HG03103 (cell line): ENCODE results near the gene GALNT14.

Experiments
- ATAC-seq: cut with Tn5 transposase; IDR thresholded peaks from one replicate; pipeline ENCODE4 v1.9.1; 2021; ENCODE audit warnings: low read depth; ENCODE audit not compliant: unreplicated experiment

Gene GALNT14

DNA sequence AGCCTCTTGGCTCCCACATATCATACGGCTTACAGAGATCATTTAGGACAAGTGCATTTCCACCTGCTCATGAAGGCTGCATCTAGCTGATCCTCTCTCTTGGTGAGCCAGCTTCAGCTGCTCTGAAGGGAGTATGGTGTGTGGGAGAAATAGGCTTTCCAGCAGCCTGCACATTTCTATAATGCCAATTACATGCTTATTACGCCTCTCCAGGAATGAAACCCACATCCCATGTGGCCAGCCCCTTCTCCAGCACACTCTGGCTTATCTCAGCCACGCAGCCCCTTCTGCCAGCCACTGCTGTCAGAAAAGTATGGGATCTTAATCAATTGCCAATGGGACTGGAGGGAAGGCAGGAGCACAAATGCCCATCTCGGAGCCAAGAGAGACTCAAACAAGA, 117.5 kb downstream of the GALNT14 start:
- ATAC-seq, result no peak

- ATAC-seq, result no peak
These were observed 120.0 kb downstream of the GALNT14 start for GRCh38 chr2:31018280-31018679.

DNA sequence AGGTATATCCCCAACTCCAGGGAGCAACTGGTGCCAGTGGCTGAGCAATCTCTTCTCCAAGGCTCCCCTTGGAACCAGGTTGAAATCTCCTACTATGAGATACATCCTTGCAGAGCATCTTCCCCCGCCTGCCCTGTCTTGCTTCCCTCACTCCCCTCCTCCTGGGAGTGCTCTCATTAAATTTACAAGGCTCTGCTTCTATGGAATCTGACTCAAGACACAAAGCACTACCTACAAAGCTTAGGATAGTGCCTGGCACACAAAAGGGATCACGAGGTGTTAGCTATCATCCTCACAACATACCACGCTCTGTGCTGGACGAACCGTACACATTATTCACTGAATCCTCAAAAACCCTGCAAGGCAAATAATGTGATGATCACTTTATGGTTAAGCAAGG, 121.6 kb downstream of the GALNT14 start:
- no peak for ATAC-seq

- no peak for ATAC-seq
These were observed 123.7 kb downstream of the GALNT14 start for GRCh38 chr2:31014516-31014915.

DNA sequence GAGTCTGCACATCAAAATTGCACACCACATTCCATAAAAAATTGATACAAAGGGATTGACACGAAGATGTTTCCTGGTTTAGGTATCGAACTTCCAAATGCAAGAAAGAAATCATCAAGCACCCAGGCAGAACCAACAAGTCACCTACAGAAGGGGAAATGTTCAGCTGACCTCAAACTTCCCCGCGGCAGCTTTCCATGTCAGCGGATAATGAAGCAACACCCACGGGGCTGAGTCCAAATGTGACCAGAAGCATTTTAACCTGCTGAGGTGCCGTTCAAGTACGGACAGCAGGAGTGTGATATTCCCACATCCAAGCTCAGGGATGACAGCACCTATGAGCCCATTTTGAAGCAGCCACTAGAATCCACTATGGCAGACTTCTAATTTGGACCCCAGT, 124.9 kb downstream of the GALNT14 start:
- ATAC-seq, result no peak

GRCh38 chr2:31012406-31012805, 125.8 kb downstream of the GALNT14 start:
- no peak for ATAC-seq

GRCh38 chr2:31011587-31011986, 126.7 kb downstream of the GALNT14 start:
- no peak for ATAC-seq

GRCh38 chr2:31008561-31009114, 129.6 kb downstream of the GALNT14 start:
- ATAC-seq, result no peak

DNA sequence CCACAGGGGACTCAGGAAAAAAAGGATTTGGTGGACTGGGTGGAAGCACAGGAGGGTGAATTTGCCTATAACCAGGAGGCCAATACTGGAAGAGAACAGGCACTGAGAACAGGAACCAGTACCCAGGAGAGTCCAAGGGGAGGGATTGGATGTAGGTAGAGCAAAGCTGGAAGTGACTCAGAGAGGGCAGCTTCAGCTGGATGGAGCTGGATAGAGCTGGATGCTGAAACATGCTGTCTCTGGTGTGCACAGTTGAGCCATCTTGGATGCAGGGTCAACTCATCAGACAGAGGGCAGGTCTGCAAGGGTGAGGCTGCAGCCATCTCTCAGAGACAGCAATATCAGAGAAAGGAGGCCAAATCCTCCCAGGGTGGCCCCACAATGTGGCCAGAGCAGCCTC, 134.0 kb downstream of the GALNT14 start:
- ATAC-seq, result no peak

- ATAC-seq, result no peak
These were observed 134.5 kb downstream of the GALNT14 start for GRCh38 chr2:31003749-31004148.

GRCh38 chr2:31002537-31003150, 135.6 kb downstream of the GALNT14 start:
- ATAC-seq, result no peak

DNA sequence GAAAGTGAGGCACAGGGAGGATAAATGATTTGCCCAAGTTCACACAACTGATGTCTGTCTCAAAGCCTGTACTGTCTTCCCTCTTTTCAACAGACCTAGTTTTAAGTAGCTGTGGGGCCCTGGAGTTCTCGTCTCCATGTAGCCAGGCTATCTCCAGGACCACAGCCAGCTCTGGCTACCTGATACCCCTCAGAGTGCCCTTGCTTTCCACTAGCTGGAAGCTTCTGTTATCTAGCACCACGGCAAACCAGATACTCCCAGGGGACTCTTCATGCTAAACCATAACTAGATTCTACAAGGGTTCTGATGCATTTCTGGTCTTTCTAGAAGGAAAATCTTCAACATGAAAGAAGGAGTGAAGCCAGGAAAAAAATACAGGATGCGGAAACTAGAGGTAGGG, 137.3 kb downstream of the GALNT14 start:
- ATAC-seq, result no peak

GRCh38 chr2:30998672-30999071, 139.6 kb downstream of the GALNT14 start:
- ATAC-seq, result no peak

GRCh38 chr2:30997979-30998378, 140.3 kb downstream of the GALNT14 start:
- ATAC-seq, result no peak

- no peak for ATAC-seq
These were observed 143.8 kb downstream of the GALNT14 start for GRCh38 chr2:30994227-30995056.

DNA sequence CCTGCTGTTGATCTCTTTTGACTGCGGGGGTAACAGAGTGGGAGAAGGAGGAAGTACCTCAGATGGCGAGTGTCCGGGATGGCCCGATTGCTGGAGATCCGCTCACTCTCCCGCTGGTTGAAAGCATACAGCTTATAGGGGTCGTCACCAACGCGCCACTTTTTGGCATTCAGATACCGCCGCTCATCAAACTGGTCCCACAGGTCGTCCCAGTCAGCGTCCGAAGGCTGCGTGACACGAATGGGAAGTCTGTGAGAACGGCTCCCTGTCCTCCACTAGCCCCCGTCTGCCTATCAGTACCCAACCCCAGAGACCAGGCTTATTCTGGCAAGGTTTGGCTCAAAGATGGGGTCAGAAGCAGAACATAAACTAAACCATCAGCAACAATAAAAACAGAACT, 145.5 kb downstream of the GALNT14 start:
- no peak for ATAC-seq

DNA sequence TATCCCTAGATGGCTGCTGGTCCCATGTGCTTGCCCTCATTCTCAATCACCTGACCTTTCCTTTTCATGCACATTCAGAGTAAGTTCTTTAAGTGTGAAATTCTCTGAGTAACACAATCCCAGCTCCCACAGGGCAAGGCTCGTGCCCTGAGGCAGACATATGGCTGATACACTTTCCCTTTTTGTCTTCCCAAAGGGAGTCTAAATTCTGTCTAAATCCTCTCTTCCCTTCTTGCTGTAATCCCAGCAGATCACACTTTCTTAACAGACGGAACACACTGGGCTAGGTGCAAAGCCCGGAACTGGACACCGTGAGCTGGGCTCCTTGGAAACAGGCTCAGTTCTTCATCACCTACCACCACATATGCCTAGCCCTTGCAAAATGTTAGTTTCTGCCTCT, 147.6 kb downstream of the GALNT14 start:
- no peak for ATAC-seq

DNA sequence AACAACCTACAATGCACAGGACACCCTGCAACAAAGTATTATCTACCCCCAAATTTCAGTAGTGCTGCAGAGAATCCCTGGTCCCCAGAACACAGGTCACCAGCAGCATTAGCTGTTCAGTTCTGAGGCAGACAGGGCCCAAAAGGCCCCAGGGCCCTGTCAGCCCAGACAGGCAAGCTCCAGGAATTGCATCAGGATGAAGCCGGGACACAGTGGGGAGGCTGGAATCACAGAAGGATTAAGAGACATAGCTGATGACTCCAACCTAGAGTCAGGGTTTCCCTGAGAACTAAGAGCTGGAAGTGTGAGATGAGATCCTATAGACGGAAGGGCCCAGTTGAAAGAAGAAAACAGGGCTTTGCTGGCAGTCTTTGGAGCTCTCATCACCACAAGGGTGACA, 148.1 kb downstream of the GALNT14 start:
- no peak for ATAC-seq

DNA sequence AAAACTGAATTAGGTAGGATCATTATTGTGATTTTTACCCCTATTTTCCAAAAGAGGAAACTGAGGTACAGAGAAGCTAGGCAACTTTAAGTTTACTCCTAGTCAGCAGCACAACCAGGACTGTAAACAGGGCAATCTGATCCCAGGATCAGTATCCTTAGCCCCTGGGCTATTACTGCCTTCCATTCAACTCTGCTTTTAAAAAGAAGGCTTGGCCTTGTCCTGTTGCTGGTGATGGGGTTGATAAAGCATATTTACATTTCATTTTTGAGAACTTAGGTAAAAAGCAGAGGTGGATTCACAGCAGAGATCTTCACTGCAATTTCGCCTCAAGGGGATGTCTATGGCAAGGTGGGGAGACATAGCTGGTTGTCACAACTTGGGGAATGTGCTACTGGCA, 148.5 kb downstream of the GALNT14 start:
- ATAC-seq, result no peak

DNA sequence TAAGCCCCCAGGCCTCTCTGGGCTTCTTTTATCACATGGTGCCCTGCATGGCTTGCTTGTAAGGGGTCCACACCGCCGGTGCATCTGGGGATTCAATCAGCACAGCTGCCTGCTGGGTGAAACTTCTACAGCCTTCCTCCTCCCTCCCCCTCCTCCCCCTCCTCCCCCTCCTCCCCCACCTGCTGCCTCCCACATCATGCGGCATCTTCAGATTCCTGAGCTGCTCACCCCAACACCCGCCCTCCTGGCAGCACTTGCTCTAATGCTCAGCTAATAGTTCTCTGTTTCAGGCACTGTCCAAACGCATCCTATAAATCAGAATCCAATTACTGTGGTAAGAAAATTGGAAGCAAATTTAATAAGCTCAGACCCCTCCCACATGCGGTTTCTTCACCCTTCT, 150.7 kb downstream of the GALNT14 start:
- no peak for ATAC-seq

DNA sequence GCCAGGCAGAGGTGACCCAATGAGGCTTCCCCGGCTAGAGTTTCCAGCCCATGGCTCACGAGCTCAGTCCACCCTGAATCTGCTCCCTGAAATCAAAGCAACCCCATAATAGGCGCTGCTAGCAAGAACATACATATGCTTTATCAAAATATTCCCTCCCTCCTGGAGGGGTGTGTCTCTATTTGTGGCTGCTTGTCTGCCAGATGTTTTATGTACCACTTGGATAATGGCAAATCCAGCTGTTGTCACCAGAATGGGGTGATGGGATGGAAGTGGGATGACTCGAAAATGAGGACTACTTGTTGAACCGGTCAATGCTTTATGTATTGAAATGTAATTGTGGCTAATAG, 152.0 kb downstream of the GALNT14 start:
- ATAC-seq, result no peak
